DOHH2 (cell line): ENCODE measurements around the gene UGT1A3.

Source experiments
- CTCF ChIP-seq: fragments of 200-600 bp; sonication (generic); IDR thresholded peaks from one replicate; pipeline ENCODE4 v1.5.1; 2014; ENCODE audit warnings: antibody characterized with exemption, mild to moderate bottlenecking, low read depth, low read length; ENCODE audit not compliant: poor library complexity, severe bottlenecking
- EZH2phosphoT487 ChIP-seq: fragments of 200-600 bp; sonication (generic); IDR thresholded peaks from 2 replicates; pipeline ENCODE4 v1.6.1; 2017; ENCODE audit warnings: borderline replicate concordance, mild to moderate bottlenecking, antibody characterized with exemption, low read length, moderate library complexity, mixed read lengths

- TF ChIP-seq CTCF (no peak), EZH2phosphoT487 (no peak)
Measured at GRCh38 chr2:233700028-233700635, 28.7 kb upstream of the UGT1A3 start.
